Psoas muscle (tissue), 8 donors: ENCODE measurements around the gene PCOLCE2. TPM values are rescaled to one million over a fixed set of nuclear protein-coding genes. Genes with fewer than 3 reads are reported as not detected.

Experiments used
- ATAC-seq, 4 donors: fragments of 200-7000 bp; cut with Tn5 transposase; one replicate each; pipeline ENCODE4 v1.9.1; 2020; ENCODE audit warnings: moderate library complexity in 3 of 4, mild to moderate bottlenecking in 2 of 4
- DNase-seq, 2 donors: peaks; one replicate each; pipeline ENCODE4 v3.0.0-alpha.2; 2020
- H3K27ac ChIP-seq: fragments of 200-600 bp; one replicate; pipeline ENCODE4 v1.8.0; 2022
- H3K27me3 ChIP-seq, 3 donors: fragments of 200-600 bp in 1 of 3; one replicate each; pipeline versions ENCODE4 v1.6.1 to v1.8.0; 2013 to 2022; ENCODE audit warnings: low read length in 2 of 3, mild to moderate bottlenecking in 2 of 3, moderate library complexity in 1 of 3; ENCODE audit not compliant: insufficient read depth in 3 of 3
- H3K36me3 ChIP-seq, 2 donors: fragments of 200-600 bp in 1 of 2; one replicate each; pipeline versions ENCODE4 v1.6.1 to v1.8.0; 2013 to 2022; ENCODE audit warnings: low read depth in 1 of 2, mild to moderate bottlenecking in 1 of 2, moderate library complexity in 1 of 2; ENCODE audit not compliant: insufficient read depth in 1 of 2
- H3K4me1 ChIP-seq: fragments of 200-600 bp; one replicate; pipeline ENCODE4 v1.8.0; 2022
- H3K4me3 ChIP-seq: fragments of 200-600 bp; one replicate; pipeline ENCODE4 v1.8.0; 2022; ENCODE audit warnings: mild to moderate bottlenecking
- H3K9me3 ChIP-seq: fragments of 200-600 bp; one replicate; pipeline ENCODE4 v1.8.0; 2022
- whole genome bisulfite sequencing, 3 donors: extraction: QIAGEN DNeasy Blood & Tissue Kit; methylation state at CpG; one replicate each; pipeline versions ENCODE4 v1.1.6 to v1.1.7; 2013; 5-methylcytosine and 5-hydroxymethylcytosine counted together
- intact Hi-C, 2 donors: fragments of 100-400 bp; cut with DNase I; formaldehyde crosslinking; loops; one replicate each; pipeline versions ENCODE4 v1.11.0 to v1.14.2; 2022
- polyA plus RNA-seq, 3 donors: library from polyadenylated mRNA; stranded (reverse); fragments of 200-250 nt; gene quantifications; one replicate each; pipeline ENCODE4 v1.2.3, GENCODE V29; 2013
- total RNA-seq, 4 donors: library from RNA; stranded (reverse); fragmentation: NEBNext Ultra II Directional in 2 of 4; extraction: Animal tissue kit (Norgen Biotek cat#: 25700) in 2 of 4; gene quantifications; one replicate each; pipeline versions ENCODE4 v1.2.1 to v1.2.4, GENCODE V29; 2021 to 2023
- TF ChIP-seq, protein P1 (sequence below): fragments of 200-600 bp; IDR thresholded peaks from one replicate; pipeline ENCODE4 v1.8.0; 2022; ENCODE audit warnings: antibody characterized with exemption
- donor health status: healthy with polysubstance abuse.
- donor health status: DM: no; HTN: no; CAD: no; lungs with moderate emphysema.
- donor health status: Bipolar disorder and iron deficiency.
- donor health status: healthy.
- donor health status: DM: yes; HTN: yes; CAD: no.
- donor health status: DM: no; HTN: no; CAD: no.
- donor health status: DM: no; HTN: no; CAD: no.
- donor health status: DM: yes; HTN: yes; CAD: no.

The PCOLCE2 gene
- total and polyA plus RNA-seq, 7 donors, result 1.4 to 8.9 (median 3.6) TPM

DNA sequence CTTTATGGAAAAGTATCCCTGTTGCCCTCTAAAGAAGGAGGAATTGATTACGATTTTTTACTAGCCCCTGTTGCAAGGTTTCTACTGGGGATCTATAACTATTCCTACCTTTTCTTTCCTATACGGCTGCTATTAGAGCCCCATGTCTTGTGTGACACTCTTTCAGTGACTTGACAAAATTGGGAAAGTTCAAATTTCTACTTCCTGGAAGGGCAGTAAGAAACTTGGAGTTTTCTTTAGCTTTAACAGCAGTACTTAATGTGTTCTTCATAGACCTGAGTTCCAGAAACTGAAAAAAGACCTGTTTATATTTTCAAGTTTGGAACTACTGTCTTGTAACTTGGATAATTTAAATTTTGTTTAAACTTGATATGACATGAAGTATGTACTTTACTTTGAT lies 110.3 kb downstream of the PCOLCE2 start:
- intact Hi-C loops, result no loop called here
- DNase-seq, result no peak
- Histone ChIP-seq H3K4me3 (no peak overlapping the region), H3K27me3 (no peaks in the 10 kb centered on the region), H3K27ac (no peak overlapping the region), H3K4me1 (no peaks in the 10 kb centered on the region), H3K36me3 (no peaks in the 10 kb centered on the region), H3K9me3 (no peaks in the 10 kb centered on the region)
- 72 to 82% (median 76%) methylated on average over 2 of the region's 2 CpGs for WGBS, 3 donors
- ATAC-seq, result no peak
- TF ChIP-seq, protein P1, sequence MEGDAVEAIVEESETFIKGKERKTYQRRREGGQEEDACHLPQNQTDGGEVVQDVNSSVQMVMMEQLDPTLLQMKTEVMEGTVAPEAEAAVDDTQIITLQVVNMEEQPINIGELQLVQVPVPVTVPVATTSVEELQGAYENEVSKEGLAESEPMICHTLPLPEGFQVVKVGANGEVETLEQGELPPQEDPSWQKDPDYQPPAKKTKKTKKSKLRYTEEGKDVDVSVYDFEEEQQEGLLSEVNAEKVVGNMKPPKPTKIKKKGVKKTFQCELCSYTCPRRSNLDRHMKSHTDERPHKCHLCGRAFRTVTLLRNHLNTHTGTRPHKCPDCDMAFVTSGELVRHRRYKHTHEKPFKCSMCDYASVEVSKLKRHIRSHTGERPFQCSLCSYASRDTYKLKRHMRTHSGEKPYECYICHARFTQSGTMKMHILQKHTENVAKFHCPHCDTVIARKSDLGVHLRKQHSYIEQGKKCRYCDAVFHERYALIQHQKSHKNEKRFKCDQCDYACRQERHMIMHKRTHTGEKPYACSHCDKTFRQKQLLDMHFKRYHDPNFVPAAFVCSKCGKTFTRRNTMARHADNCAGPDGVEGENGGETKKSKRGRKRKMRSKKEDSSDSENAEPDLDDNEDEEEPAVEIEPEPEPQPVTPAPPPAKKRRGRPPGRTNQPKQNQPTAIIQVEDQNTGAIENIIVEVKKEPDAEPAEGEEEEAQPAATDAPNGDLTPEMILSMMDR, result no peak

DNA sequence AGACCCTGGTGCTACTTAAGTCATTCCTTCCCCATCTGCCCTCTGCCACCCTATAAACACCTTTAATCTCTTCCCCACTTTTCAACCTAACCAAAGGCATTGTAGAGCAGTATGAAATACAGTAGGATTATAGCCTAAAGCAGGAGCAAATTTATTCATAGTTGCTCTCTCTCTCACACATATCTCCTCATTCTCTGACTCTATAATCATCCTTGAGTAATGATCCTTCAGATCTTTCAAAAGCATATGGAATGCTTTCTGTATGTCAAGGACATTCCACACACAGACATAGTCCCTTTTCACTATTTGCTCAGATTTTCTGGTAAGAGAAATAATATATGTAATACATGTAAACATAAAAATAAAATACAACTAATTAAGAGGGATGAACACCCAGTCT lies 111.0 kb downstream of the PCOLCE2 start:
- H3K27ac ChIP-seq, result no peak overlapping the region
- no peak for DNase-seq
- no peak overlapping the region for H3K4me3 ChIP-seq
- no peak for ATAC-seq
- H3K27me3 ChIP-seq, result no peaks in the 10 kb centered on the region
- H3K4me1 ChIP-seq, result no peaks in the 10 kb centered on the region
- intact Hi-C loops, result no loop called here
- no peaks in the 10 kb centered on the region for H3K36me3 ChIP-seq
- TF ChIP-seq, protein P1, result no peak
- no peaks in the 10 kb centered on the region for H3K9me3 ChIP-seq

DNA sequence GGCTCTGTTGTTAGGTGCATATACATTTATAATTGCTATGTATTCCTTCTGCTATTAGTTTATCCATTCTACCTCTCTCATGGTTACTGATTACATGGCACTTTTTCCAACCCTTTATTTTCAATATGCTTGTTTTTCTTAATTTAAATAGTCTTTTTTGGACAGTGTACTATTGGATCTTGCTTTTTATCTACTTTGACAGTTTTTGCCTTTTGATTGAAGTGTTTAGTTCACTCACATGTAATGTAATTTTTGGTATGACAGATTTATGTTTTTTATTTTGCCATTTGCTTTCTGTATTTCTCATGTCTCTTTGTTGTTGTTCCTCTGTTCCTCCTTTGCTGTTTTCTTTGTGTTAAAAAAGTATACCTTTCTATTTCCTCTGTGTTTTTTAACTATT lies 120.5 kb downstream of the PCOLCE2 start:
- DNase-seq, result no peak
- no peak overlapping the region for H3K4me3 ChIP-seq
- H3K9me3 ChIP-seq, result peaks cover 10% of the 10 kb centered on the region
- H3K27me3 ChIP-seq, result no peaks in the 10 kb centered on the region
- no peak overlapping the region for H3K27ac ChIP-seq
- TF ChIP-seq, protein P1, result no peak
- no peaks in the 10 kb centered on the region for H3K4me1 ChIP-seq
- no peaks in the 10 kb centered on the region for H3K36me3 ChIP-seq
- intact Hi-C loops, result no loop called here
- no peak for ATAC-seq

Other genes with a start within 250 kb of the PCOLCE2 start
- 1 to 10 TPM in 3 of 4 donors, under 1 TPM in 1; 0.78 to 2.1 (median 1.1) TPM for gene TRPC1, start 165.0 kb downstream of the PCOLCE2 start, total RNA-seq
- gene TRPC1, start 165.0 kb downstream of the PCOLCE2 start, polyA plus RNA-seq, result under 1 TPM; 0.41 to 0.61 (median 0.53) TPM
- 1 to 10 TPM in 3 of 4 donors, under 1 TPM in 1; 0.53 to 2.6 (median 2.3) TPM for gene PAQR9, start 74.6 kb upstream of the PCOLCE2 start, total RNA-seq
- 1 to 10 TPM in 2 of 3 donors, under 1 TPM in 1; 1.00 to 5.8 (median 1.4) TPM for gene PAQR9, start 74.6 kb upstream of the PCOLCE2 start, polyA plus RNA-seq
- gene U2SURP, start 112.5 kb upstream of the PCOLCE2 start, total RNA-seq, result 10 to 100 TPM; 39.8 to 69.3 (median 53.3) TPM
- 10 to 100 TPM; 20.5 to 32.3 (median 25.7) TPM for gene U2SURP, start 112.5 kb upstream of the PCOLCE2 start, polyA plus RNA-seq
- 1 to 10 TPM; 1.1 to 2.1 (median 1.8) TPM for gene CHST2, start 230.7 kb upstream of the PCOLCE2 start, total RNA-seq
- 1 to 10 TPM in 2 of 3 donors, under 1 TPM in 1; 0.64 to 2.9 (median 1.4) TPM for gene CHST2, start 230.7 kb upstream of the PCOLCE2 start, polyA plus RNA-seq